Hepatic stellate cell (primary cell): ENCODE measurements around the gene KDM4C.

Source experiments
- DNase-seq: peaks from one replicate; pipeline ENCODE4 v3.0.0; 2011; ENCODE audit warnings: low spot score

KDM4C gene

GRCh38 chr9:7045361-7045760, 287.6 kb downstream of the KDM4C start:
- no peak for DNase-seq

DNA sequence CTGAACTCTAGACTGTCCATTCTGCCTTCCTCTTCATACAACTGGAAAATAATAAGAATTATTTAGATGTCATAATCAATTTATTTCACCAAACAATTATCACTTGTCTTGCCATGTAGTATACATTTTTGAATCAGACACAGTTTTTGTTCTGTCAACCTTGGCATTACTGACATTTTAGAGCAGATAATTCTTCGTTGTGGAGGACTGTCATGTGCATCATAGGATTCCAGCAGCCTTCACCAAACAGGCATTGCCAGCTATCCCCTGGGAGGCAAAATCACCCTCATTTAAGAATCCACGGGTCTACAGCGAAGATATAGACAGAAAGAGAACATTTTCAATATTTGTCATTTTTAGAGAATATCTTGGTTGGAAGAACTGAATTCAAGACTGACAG, 293.9 kb downstream of the KDM4C start:
- no peak for DNase-seq

DNA sequence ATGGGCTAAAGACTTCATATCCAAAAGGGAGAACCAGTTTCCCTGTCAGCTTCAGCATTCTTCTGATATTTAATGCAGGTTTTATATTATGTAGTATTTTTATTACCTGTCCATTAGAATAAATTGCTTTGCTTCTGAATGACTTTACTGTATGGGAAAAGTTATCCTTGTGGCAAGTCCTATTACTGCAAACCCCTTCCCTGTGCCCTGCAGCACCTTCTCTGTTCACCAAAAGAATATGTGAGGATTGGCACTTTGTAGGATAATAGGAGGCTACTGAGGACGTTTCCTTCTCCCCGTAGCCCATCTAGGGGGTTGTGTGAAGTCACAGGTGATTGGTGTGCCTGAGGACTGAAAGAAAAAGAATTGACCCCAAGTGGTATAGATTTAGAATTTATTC, 296.1 kb downstream of the KDM4C start:
- no peak for DNase-seq

- no peak for DNase-seq
Measured at GRCh38 chr9:7055171-7055903, 297.6 kb downstream of the KDM4C start.

- no peak for DNase-seq
Measured at GRCh38 chr9:7056254-7056653, 298.5 kb downstream of the KDM4C start.

GRCh38 chr9:7058473-7058872, 300.7 kb downstream of the KDM4C start:
- no peak for DNase-seq

DNA sequence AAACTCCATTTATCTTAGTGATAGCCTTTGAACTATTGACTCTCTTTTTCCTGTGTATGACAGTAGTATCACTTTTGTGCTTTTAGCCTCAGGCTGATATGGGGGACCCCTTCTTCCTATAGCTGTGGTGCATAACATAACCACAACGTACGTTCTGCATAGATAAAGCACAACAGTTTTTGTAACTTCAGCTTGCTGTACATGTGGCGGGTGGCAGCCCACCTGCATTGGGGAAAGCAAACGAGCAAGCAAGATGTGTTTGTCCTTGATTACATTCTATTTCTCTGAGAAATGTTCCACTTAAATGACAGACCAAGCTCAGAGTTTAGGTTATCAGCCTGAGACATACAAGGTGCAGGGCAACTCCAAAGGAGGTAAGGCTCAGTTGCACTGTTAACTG, 309.4 kb downstream of the KDM4C start:
- DNase-seq, result no peak

- no peak for DNase-seq
Measured at GRCh38 chr9:7071916-7072315, 314.1 kb downstream of the KDM4C start.

DNA sequence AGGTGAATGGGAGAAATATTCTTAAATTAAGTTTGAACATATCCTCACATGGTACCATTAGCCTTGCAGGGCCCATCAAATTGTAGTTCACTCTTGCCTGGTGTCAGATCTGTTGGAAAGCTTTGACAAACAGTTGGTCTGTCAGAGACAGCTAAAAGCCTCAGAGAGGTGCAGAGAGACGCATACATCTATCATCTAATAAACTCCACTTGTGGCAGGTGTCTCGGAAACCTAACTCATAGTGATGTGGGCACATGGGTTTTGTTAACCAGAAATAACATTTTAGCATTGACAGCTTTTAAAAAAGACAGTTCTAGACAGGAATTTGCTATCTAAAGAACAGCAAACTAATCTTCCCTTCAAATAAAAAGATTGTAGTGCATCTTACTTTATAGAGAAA, 315.9 kb downstream of the KDM4C start:
- no peak for DNase-seq

- DNase-seq, result no peak
Measured at GRCh38 chr9:7075154-7075553, 317.4 kb downstream of the KDM4C start.

DNA sequence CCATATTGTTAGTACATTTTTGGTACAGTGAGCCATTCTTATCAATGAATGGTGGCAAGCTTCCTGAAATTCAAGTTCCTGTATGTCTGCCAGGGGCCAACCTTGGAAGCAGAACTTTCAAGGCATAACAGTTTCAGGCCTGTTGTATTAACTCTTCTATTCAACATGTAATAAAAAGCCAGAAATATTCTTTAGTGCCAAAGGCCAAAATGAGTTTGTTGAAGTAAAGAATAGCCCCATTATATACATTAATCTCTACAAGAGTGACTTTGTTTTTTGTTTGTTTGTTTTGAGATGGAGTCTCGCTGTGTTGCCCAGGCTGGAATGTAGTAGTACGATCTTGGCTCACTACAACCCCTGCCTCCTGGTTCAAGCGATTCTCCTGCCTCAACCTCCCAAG, 321.3 kb downstream of the KDM4C start:
- no peak for DNase-seq

DNA sequence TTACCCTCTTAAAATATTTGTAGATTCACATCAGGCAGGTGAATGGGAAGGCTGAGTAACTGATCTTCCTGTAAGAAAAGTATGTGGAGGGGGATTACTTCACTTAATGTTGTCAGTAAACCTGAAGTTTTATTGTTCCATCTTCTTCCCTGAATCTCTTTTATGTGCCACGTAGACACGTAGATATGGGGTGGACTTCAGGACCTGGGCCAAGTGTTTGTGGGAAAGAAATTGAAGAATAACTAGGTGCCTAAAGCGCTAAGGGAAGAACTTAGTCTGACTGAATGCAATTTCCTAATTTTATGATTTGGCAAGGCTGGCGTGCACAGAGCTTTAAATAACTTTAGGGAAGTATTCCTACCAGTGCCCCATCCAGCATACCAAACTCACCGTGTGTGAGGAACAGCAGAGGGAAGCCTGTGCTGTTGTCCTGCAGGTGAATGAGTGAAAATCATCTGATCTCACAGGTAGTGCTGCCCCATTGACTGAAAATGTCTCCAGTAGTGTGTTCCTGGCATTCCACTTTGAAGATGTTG, 323.4 kb downstream of the KDM4C start:
- DNase-seq, result no peak

DNA sequence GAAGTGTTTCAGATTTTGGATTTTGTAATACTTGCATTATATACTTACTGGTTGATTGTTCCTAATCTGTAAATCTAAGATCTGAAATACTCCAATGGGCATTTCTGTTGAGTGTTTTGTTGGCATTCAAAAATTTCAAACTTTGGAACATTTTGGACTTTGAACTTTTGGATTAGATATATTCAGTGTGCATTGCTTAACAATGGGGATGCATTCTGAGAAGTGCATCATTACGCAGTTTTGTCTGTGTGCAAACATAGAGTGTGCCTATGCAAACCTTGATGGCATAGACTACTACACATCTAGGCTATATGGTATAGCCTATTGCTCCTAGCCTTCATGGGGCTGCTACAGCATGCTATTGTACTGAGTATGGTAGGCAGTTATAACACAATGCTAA, 325.4 kb downstream of the KDM4C start:
- DNase-seq, result no peak

- DNase-seq, result no peak
Measured at GRCh38 chr9:7085357-7085756, 327.6 kb downstream of the KDM4C start.

DNA sequence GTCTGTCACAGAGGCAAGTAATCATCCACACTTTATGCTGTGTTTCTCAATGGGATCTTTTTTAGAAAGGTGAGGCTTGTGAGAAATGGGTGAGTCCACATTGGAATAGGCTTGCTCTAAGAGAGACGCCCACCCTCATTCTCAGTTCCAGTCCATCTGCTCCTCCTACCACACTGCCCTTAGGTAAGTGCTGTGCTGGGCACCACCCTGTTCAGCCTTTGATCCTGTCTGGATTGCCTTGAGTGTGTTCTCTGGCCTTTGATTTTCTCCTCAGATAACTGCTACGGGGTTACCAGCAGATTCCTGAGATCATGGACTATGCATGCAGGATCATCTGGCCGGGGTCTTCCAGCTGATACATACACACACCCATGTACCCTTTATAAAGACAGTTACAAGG, 328.6 kb downstream of the KDM4C start:
- DNase-seq, result no peak

DNA sequence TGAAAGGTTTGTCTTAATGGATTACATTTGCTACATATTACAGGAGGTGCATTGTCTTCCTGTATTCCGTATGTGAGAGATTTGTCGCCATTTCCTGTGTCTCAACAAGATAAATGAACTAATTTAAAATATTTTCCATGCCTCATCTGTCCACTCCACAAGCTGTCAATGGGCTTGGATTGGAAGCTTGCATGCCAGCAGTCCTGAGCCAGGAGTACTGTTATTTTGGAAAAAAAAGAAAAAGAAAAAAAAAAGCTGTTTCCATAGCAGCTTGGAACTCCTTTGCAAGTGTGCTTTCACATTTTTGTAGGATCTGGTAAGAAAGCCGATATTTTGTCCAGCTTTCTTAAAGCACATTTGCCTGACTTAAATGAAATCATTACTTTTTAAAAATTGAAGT, 330.8 kb downstream of the KDM4C start:
- no peak for DNase-seq

DNA sequence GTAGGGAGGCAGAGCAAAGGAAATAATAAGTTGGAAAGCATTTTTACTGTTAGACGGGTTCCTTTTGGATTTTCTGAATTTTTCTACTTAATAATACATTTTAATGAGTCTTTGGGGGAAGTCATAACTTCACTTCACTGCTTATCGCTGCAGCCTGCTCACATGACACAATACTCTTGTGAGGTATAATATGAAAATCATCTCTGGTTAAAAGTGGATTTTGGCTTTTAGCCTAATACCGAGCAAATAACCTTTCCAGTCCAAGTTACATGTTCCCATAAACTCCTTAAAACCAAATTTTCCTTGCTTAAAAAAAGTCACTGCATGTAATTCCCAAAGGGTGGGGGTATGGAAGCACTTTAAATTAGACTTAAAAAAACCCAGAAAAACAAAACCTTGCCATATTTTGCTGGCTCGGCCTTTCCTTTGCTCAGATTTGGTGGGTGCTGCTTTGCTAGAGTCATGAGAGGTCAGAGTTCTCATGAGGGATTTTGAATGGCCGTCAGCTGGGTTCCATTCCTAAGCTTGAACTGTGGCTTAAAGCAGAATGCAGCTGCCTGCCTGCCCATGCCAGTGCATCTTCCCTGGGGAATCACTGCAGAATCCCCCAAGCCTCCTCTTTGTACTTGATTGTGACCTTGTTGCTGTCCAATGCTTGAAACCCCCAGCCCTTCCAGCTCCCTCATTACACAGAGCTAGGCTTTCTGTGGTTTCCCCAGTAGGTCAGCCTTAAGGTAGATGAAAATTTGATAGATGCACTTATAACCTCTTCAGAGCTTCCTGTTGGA, 331.8 kb downstream of the KDM4C start:
- no peak for DNase-seq

DNA sequence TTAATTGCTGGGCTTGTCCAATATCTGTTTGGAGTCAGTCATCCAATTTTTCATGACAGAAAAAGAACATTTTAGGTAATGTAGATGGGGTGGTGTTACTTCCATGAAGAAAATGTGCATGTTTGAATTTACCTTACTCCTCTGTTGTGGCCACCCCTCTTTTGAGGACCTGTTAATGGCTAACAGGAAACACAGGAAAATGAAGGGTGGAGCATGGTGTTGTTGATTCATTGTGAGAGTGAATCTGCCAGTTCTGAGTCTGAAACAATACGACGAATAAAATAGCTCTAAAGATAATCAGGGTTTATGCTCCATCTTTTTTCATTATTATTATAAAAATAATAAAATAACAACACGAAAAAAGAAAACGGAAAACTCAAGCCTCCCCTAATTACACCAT, 335.3 kb downstream of the KDM4C start:
- no peak for DNase-seq

- DNase-seq, result no peak
Measured at GRCh38 chr9:7094052-7094451, 336.3 kb downstream of the KDM4C start.

DNA sequence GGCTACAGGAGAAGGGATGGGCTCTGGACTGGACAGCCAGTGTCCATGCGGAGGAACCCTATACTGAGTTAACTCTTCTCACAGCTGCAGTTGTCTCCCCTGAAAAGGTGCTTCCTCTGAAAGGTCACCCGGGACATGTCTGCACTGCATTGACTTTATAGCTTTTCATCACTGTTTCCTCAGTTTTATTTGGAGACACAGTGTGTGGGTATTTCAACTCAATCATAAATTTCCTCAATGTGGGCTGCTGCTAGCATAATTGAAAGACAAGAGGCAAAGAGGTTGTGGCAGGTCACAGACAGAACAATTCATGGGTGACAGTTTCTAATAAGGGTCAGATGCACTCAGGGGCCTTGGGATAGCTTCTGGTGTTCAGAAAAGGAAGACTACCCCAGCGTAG, 336.8 kb downstream of the KDM4C start:
- no peak for DNase-seq

GRCh38 chr9:7095058-7095457, 337.3 kb downstream of the KDM4C start:
- DNase-seq, result no peak

DNA sequence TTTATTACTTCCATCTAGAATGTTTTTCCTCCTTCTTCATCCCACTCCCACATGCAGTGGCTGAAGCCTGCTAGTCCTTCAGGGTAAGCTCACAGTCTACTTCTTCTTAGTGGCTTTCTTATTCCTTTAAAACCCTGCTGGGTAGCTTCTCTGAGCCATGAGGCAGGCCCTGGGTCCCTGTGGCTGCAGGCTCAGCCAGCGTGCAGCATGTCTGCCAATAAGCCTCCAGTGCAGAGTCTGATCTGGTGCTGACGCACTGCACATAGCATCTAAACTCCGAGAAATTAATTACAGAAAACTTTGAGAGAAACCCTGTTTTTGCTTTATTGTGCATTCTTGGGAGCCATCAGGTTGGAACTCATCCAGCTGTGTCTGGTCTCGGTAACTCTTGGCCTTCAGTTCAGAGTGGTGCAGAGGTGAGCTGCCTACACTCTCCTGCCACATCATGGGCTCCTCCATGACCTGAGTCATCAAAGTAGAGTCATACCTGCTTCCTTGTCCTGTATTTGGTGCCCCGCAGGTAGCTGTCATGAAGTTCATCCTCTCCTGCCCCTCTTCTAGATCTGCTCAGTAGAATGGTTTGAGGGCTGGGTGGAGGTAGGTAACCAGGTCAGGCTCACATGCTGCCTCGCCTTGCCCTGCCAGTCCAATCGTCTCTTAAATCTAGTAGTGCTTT, 339.4 kb downstream of the KDM4C start:
- DNase-seq, result no peak
